Neuronal stem cell (in vitro differentiated cells): ENCODE measurements around the gene POP7.

ENCODE experiments used
- DNase-seq: peaks from one replicate; pipeline ENCODE4 v3.0.0-alpha.2; 2013; ENCODE audit warnings: low spot score
- H2AFZ ChIP-seq: one replicate; pipeline ENCODE4 v1.6.1; 2013; ENCODE audit warnings: mild to moderate bottlenecking, low read length, inconsistent platforms
- H2AK5ac ChIP-seq: 2 replicates; pipeline ENCODE4 v1.6.1; 2013; ENCODE audit warnings: low read depth, mild to moderate bottlenecking, inconsistent platforms, low read length, moderate library complexity, mixed read lengths
- H2BK120ac ChIP-seq: 2 replicates; pipeline ENCODE4 v1.6.1; 2013; ENCODE audit warnings: low read depth, mild to moderate bottlenecking, inconsistent platforms, low read length, moderate library complexity, mixed read lengths
- H2BK12ac ChIP-seq: one replicate; pipeline ENCODE4 v1.6.1; 2013; ENCODE audit warnings: low read length, inconsistent platforms
- H2BK15ac ChIP-seq: 2 replicates; pipeline ENCODE4 v1.6.1; 2013; ENCODE audit warnings: mild to moderate bottlenecking, low read length, inconsistent platforms, mixed read lengths
- H2BK5ac ChIP-seq: one replicate; pipeline ENCODE4 v1.6.1; 2013; ENCODE audit warnings: inconsistent platforms, mild to moderate bottlenecking, low read length, moderate library complexity
- H3K14ac ChIP-seq: one replicate; pipeline ENCODE4 v1.6.1; 2013; ENCODE audit warnings: low read length, inconsistent platforms
- H3K18ac ChIP-seq: 2 replicates; pipeline ENCODE4 v1.6.1; 2013; ENCODE audit warnings: low read length, inconsistent platforms
- H3K23ac ChIP-seq: 2 replicates; pipeline ENCODE4 v1.6.1; 2013; ENCODE audit warnings: low read depth, mild to moderate bottlenecking, mixed read lengths, low read length, inconsistent platforms; ENCODE audit not compliant: poor library complexity
- H3K27ac ChIP-seq: replicated peaks from 3 replicates; pipeline ENCODE4 v1.5.1; 2013; ENCODE audit warnings: low read length, inconsistent platforms
- H3K27me3 ChIP-seq, 3 experiments: 2 replicates each; pipeline ENCODE4 v1.6.1; 2013; ENCODE audit warnings: low read length in 3 of 3, mild to moderate bottlenecking in 2 of 3, inconsistent platforms in 1 of 3, low read depth in 1 of 3, mixed read lengths in 1 of 3, moderate library complexity in 1 of 3; ENCODE audit not compliant: control insufficient read depth in 3 of 3, insufficient read depth in 3 of 3
- H3K36me3 ChIP-seq, 2 donors: replicated peaks in 1 of 2; 2 replicates each; pipeline ENCODE4 v1.6.1; 2013; ENCODE audit warnings: low read length in 2 of 2; ENCODE audit not compliant: control insufficient read depth in 2 of 2, insufficient read depth in 2 of 2
- H3K4ac ChIP-seq: 2 replicates; pipeline ENCODE4 v1.6.1; 2013; ENCODE audit warnings: inconsistent platforms, mild to moderate bottlenecking, low read length, moderate library complexity
- H3K4me1 ChIP-seq, 2 donors: 1 replicate in 1 of 2; 2 replicates in 1 of 2; pipeline ENCODE4 v1.6.1; 2013; ENCODE audit warnings: low read length in 2 of 2, low read depth in 1 of 2; ENCODE audit not compliant: control insufficient read depth in 2 of 2, insufficient read depth in 1 of 2
- H3K4me2 ChIP-seq: one replicate; pipeline ENCODE4 v1.6.1; 2013; ENCODE audit warnings: mild to moderate bottlenecking, low read length, inconsistent platforms; ENCODE audit not compliant: insufficient read depth, poor library complexity, severe bottlenecking
- H3K4me3 ChIP-seq, 2 donors: 2 replicates each; pipeline ENCODE4 v1.5.1; 2013; ENCODE audit warnings: low read length in 2 of 2, mild to moderate bottlenecking in 2 of 2, inconsistent platforms in 1 of 2, moderate library complexity in 1 of 2
- H3K79me1 ChIP-seq: one replicate; pipeline ENCODE4 v1.6.1; 2013; ENCODE audit warnings: low read depth, mild to moderate bottlenecking, inconsistent platforms, low read length, moderate library complexity
- H3K9ac ChIP-seq: one replicate; pipeline ENCODE4 v1.6.1; 2013; ENCODE audit warnings: mild to moderate bottlenecking, low read depth, low read length, inconsistent platforms; ENCODE audit not compliant: poor library complexity
- H3K9me3 ChIP-seq, 2 donors: replicated peaks in 1 of 2; 2 replicates each; pipeline versions ENCODE3 to v1.6.1; 2013; ENCODE audit warnings: low read length in 2 of 2, mild to moderate bottlenecking in 2 of 2, inconsistent platforms in 1 of 2, low read depth in 1 of 2, mixed read lengths in 1 of 2, moderate library complexity in 1 of 2; ENCODE audit not compliant: control insufficient read depth in 2 of 2, insufficient read depth in 1 of 2
- H4K8ac ChIP-seq: one replicate; pipeline ENCODE4 v1.6.1; 2013; ENCODE audit warnings: low read depth, mild to moderate bottlenecking, inconsistent platforms, low read length, moderate library complexity
- H4K91ac ChIP-seq: one replicate; pipeline ENCODE4 v1.6.1; 2013; ENCODE audit warnings: low read length, low read depth, mild to moderate bottlenecking, inconsistent platforms; ENCODE audit not compliant: poor library complexity
- WGBS, 2 donors: extraction: QIAGEN DNeasy Blood & Tissue Kit; methylation state at CpG; one replicate each; pipeline ENCODE4 v1.1.7; 2013; ENCODE audit warnings: missing lambda C conversion rate in 2 of 2, mixed read lengths in 1 of 2; ENCODE audit not compliant: insufficient read length in 2 of 2, insufficient replicate concordance in 1 of 2; ENCODE audit errors: extremely low coverage in 2 of 2; 5-methylcytosine and 5-hydroxymethylcytosine counted together

The POP7 gene

GRCh38 chr7:100674411-100675104, 31.4 kb upstream of the POP7 start:
- H2AFZ ChIP-seq, result peak overlapping the region; percentile 32

GRCh38 chr7:100675105-100675451, 30.8 kb upstream of the POP7 start:
- no peak overlapping the region for H3K27ac ChIP-seq
- no CpG with 5 or more reads among the region's 46 CpGs for WGBS, 2 donors
- no peak for DNase-seq
- peak overlapping the region; percentile 93 for H3K4me2 ChIP-seq
- no peak overlapping the region for H2BK120ac ChIP-seq
- H4K91ac ChIP-seq, result no peak overlapping the region
- H3K18ac ChIP-seq, result peak overlapping the region; percentile 96
- no peak overlapping the region for H2AFZ ChIP-seq
- no peaks in the 10 kb centered on the region for H3K27me3 ChIP-seq
- peak overlapping the region; percentile 24 for H2BK5ac ChIP-seq
- peaks cover 2 to 3% of the 10 kb centered on the region in 2 donors for H3K4me1 ChIP-seq
- no peak overlapping the region for H4K8ac ChIP-seq
- no peak overlapping the region for H3K14ac ChIP-seq
- H2BK12ac ChIP-seq, result no peak overlapping the region
- peak overlapping the region; percentile 97 for H3K9ac ChIP-seq
- peaks cover 20% of the 10 kb centered on the region for H3K79me1 ChIP-seq
- no peaks in the 10 kb centered on the region for H3K9me3 ChIP-seq
- H3K4ac ChIP-seq, result no peak overlapping the region
- no peak overlapping the region for H2BK15ac ChIP-seq
- H3K23ac ChIP-seq, result no peak overlapping the region
- peak overlapping the region; percentile 90 to 97 for H3K4me3 ChIP-seq
- H2AK5ac ChIP-seq, result no peak overlapping the region
- peaks cover 23 to 38% of the 10 kb centered on the region in 2 donors for H3K36me3 ChIP-seq

More at GRCh38 chr7:100674411-100675104, 31.4 kb upstream of the POP7 start:
- peak overlapping the region; percentile 93 for H3K4me2 ChIP-seq
- peaks cover 2 to 3% of the 10 kb centered on the region in 2 donors for H3K4me1 ChIP-seq
- peak overlapping the region; percentile 91 for H3K23ac ChIP-seq
- peaks cover 21 to 33% of the 10 kb centered on the region in 2 donors for H3K36me3 ChIP-seq
- no peak overlapping the region for H2BK12ac ChIP-seq
- H2BK120ac ChIP-seq, result no peak overlapping the region
- H4K8ac ChIP-seq, result no peak overlapping the region
- H3K4ac ChIP-seq, result peak overlapping the region; percentile 23
- peak overlapping the region; percentile 96 for H3K18ac ChIP-seq
- H2BK5ac ChIP-seq, result peak overlapping the region; percentile 78
- peak overlapping the region; percentile 71 for H3K14ac ChIP-seq
- H3K4me3 ChIP-seq, result peak overlapping the region; percentile 90 to 97
- no peak overlapping the region for H4K91ac ChIP-seq
- no peak overlapping the region for H3K27ac ChIP-seq
- peak overlapping the region; percentile 67 for H2BK15ac ChIP-seq
- DNase-seq, result no peak
- peak overlapping the region; percentile 97 for H3K9ac ChIP-seq
- no peaks in the 10 kb centered on the region for H3K9me3 ChIP-seq
- H2AK5ac ChIP-seq, result peak overlapping the region; percentile 97
- no CpG with 5 or more reads among the region's 43 CpGs for WGBS, 2 donors
- H3K79me1 ChIP-seq, result peaks cover 20% of the 10 kb centered on the region
- H3K27me3 ChIP-seq, result no peaks in the 10 kb centered on the region

DNA sequence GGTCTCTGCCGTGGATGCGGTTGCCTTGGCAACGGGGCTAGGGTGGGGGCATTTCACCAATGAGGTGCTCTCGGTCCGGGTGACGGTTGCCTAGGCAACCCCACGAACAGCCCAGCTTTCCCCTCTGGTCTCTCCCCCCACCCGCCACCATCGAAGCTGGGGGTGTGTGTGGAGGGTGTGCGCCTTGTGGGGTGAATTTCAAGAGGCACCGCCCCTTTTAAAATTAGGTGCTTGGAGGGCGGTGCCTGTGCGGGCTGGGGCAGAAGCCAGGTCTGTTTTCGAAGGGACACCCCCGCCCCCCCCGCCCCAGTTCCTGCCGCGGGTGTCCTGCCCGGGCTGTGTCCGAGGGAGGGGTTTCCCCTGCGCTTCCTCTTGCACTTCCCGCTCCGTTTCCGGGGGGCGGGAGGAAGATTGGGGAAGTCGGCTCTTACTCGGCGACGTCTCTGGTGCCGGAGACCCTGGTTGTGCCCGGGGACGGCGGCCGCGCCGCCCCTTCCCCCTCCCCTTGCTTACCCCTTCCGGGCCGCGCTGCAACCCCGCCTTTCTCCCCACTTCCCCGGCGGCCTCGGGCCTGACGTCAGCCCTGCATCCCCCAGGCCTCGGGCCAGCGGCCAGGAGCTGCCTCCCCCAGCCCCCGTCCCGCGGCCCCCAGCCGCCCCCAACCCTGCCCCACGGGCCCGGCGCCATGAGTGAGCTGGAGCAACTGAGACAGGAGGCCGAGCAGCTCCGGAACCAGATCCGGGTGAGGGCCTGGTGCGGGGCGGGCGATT, 30.2 kb upstream of the POP7 start:
- Histone ChIP-seq H3K36me3 (peaks cover 23 to 45% of the 10 kb centered on the region in 2 donors), H3K14ac (no peak overlapping the region), H3K79me1 (peaks cover 20% of the 10 kb centered on the region), H4K91ac (no peak overlapping the region), H3K18ac (peak overlapping the region; percentile 83), H2BK12ac (no peak overlapping the region), H3K4me3 (peak overlapping the region; percentile 79 to 97), H3K27me3 (no peaks in the 10 kb centered on the region), H2BK15ac (no peak overlapping the region), H2BK5ac (peak overlapping the region; percentile 24), H3K4me1 (peaks cover 3 to 4% of the 10 kb centered on the region in 2 donors), H2BK120ac (no peak overlapping the region), H3K9ac (peak overlapping the region; percentile 77), H4K8ac (no peak overlapping the region), H3K4ac (no peak overlapping the region), H3K27ac (no peak overlapping the region), H2AK5ac (no peak overlapping the region), H2AFZ (peak overlapping the region; percentile 22), H3K9me3 (no peaks in the 10 kb centered on the region), H3K23ac (peak overlapping the region; percentile 3), H3K4me2 (peak overlapping the region; percentile 93)
- peak; percentile 68 for DNase-seq
- no CpG with 5 or more reads among the region's 59 CpGs for WGBS, 2 donors
